ENCODE data around the gene NR3C2.
A peak's percentile ranks its signal among the peaks of the same experiment; 100 is the strongest.
"Not testable (repeated sequence)": the region's sequence is repeated elsewhere in the genome, so short reads cannot be mapped to it uniquely, and the experiment has no call there.

The NR3C2 gene

GRCh38 chr4:148170408-148171365 is 271.5 kb downstream of the NR3C2 start:
- no peak for DNase-seq (ENCODE audit: low read depth)

- peak; percentile 12 for DNase-seq (ENCODE audit: low read depth)
Measured at GRCh38 chr4:148166132-148166591, 276.1 kb downstream of the NR3C2 start.

GRCh38 chr4:148164557-148164956 is 277.7 kb downstream of the NR3C2 start:
- DNase-seq (ENCODE audit: low read depth) = no peak

DNA sequence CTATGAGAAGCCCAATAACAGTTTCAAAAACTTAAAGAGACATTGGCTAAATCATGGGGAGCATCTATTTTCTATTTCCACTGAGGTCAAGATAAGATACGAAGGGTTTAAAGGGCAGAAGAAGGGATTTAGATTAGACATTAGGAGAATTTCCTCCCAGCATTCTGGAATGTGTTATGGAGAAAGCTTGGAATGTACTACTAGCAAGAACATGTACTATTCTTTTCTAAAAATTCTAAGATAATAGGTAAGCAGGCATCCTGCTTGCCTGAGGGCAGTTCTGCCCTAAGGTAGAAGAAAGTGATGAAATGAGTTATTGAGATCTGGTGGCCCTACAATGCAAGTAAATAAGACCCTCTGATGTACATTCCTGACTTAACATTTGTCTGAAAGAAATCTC is 279.2 kb downstream of the NR3C2 start:
- no peak for DNase-seq (ENCODE audit: low read depth)

- DNase-seq (ENCODE audit: low read depth) = no peak
Measured at GRCh38 chr4:148162519-148162918, 279.7 kb downstream of the NR3C2 start.

GRCh38 chr4:148161601-148162000 is 280.6 kb downstream of the NR3C2 start:
- DNase-seq (ENCODE audit: low read depth) = no peak

- DNase-seq (ENCODE audit: low read depth) = no peak
Measured at GRCh38 chr4:148159793-148160192, 282.4 kb downstream of the NR3C2 start.

GRCh38 chr4:148154769-148155168 is 287.4 kb downstream of the NR3C2 start:
- no peak for DNase-seq (ENCODE audit: low read depth)

- no peak for DNase-seq (ENCODE audit: low read depth)
Measured at GRCh38 chr4:148152868-148153625, 289.2 kb downstream of the NR3C2 start.

- DNase-seq (ENCODE audit: low read depth) = no peak
Measured at GRCh38 chr4:148151806-148152205, 290.4 kb downstream of the NR3C2 start.

DNA sequence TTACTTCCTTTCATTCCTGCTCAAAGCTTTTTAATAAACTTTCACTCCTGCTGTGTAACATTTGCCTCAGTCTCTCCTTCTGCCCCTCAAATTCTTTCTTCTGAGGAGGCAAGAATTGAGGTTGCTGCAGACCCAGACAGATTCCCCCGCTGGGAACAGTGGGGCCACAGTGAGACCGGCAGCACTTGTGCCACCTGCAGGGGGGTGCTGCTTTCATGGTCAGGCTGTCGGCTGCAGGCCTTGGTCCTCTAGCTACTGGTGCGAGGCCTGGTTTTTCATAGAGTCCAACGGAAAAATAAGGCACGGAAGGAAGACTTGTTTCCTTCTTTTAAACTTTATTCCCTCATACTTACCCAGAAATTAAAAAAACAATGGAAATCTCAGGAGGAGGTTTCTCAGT is 296.7 kb downstream of the NR3C2 start:
- DNase-seq (ENCODE audit: low read depth) = no peak

GRCh38 chr4:148143174-148143573 is 299.0 kb downstream of the NR3C2 start:
- DNase-seq (ENCODE audit: low read depth) = no peak

GRCh38 chr4:148141501-148141900 is 300.7 kb downstream of the NR3C2 start:
- DNase-seq (ENCODE audit: low read depth) = no peak

GRCh38 chr4:148126825-148127224 is 315.4 kb downstream of the NR3C2 start:
- DNase-seq (ENCODE audit: low read depth) = peak; percentile 28

DNA sequence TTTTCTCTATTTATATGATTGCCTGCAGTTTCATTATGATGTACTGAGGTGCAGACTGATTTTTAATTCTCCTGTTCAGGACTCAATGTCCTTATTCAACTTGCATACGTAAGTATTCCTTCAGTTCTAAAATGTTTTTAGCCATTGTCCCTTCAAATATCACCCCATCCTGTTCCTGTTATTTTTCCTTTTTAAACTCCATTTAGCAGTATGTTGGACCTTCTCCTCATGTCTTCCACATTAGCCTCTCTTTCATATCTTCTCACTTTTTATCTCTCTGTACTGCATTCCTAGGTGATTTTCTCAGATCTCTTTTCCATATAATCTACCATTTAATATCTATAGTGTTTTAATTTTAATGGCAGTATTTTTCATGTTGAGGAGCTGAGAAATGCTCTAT is 317.7 kb downstream of the NR3C2 start:
- DNase-seq (ENCODE audit: low read depth) = no peak

DNA sequence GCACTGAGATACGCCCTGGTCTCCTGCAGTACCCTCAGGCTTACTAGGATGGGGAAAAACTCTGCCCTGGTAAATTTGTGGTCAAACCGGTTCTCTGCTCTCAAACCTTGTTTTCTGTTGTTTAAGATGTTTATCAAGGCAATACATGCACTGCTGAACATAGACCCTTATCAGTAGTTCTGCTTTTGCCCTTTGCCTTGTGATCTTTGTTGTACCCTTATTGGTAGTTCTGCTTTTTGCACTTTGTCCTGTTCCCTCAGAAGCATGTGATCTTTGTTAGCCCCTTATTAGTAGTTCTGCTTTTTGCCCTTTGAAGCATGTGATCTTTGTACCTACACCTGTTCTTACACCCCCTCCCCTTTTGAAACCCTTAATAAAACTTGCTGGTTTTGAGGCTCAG is 319.1 kb downstream of the NR3C2 start:
- DNase-seq (ENCODE audit: low read depth) = not testable (repeated sequence)

DNA sequence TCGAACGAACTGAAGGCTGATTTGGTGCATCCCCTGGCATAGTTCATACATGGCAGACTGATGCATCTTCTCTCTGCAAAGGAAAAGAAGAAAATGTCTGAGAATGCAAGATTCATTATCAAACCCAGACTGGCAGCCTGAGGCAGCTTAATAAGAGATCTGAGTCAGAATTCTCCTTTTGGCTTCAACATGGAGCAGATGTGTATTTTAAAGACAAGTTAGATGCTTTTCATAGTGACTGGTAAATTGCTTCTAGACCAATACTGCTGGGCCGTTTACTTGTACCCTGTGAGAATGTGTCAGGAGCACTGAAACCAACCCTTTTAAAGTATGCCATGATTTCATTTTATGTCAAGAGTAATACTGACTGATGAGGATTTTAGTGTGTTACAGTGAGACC is 322.0 kb downstream of the NR3C2 start:
- no peak for DNase-seq (ENCODE audit: low read depth)

GRCh38 chr4:148118633-148119032 is 323.6 kb downstream of the NR3C2 start:
- no peak for DNase-seq (ENCODE audit: low read depth)

- DNase-seq (ENCODE audit: low read depth) = no peak
Measured at GRCh38 chr4:148118179-148118578, 324.0 kb downstream of the NR3C2 start.

GRCh38 chr4:148116969-148117368 is 325.2 kb downstream of the NR3C2 start:
- DNase-seq (ENCODE audit: low read depth) = no peak

DNA sequence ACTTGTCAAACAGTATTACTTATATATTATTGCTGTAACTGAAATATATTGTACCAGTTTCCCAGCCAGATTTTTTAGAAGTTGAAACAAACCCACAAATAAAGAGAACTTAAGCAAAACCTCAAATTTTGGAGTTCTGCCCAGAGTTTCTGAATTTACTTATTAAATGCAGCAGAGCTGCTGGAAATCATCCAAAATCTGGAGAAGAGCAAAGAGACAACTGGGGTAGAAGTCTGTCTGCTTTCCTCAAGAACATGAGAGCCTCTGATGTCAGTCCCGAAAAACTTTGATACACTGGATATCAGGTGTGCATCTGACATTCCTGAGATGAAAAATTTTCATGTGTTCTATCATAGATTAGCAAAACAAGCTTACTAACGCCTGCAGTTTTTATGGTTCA is 325.9 kb downstream of the NR3C2 start:
- peak; percentile 87 for DNase-seq (ENCODE audit: low read depth)

- DNase-seq (ENCODE audit: low read depth) = peak; percentile 5
Measured at GRCh38 chr4:148114436-148114835, 327.8 kb downstream of the NR3C2 start.
